ENCODE data around the gene PRRC2B.

- no peak for TF ChIP-seq ZNF274 (IDR thresholded peaks at IDR 0.05; ENCODE audit: low read depth, low read length)
- TF ChIP-seq EGR1 (IDR thresholded peaks at IDR 0.05; ENCODE audit: low read depth) = no peak
- no peak for TF ChIP-seq EZH2phosphoT487 (IDR thresholded peaks at IDR 0.05; ENCODE audit: borderline replicate concordance)
- no peak for TF ChIP-seq POLR2AphosphoS5 (IDR thresholded peaks at IDR 0.05; ENCODE audit: low read depth, low read length)
- TF ChIP-seq CTCF (IDR thresholded peaks at IDR 0.05 in 2 of 3, conservative IDR thresholded peaks at IDR 0.05 in 1 of 3; ENCODE audit: borderline replicate concordance in 1 of 3, insufficient read depth in 1 of 3, low read depth in 2 of 3, low read length in 2 of 3) = no peak
- no peak for TF ChIP-seq YY1 (IDR thresholded peaks at IDR 0.05; ENCODE audit: extremely low read depth, insufficient replicate concordance, low read depth, low read length)
- no peak for TF ChIP-seq POLR2A (IDR thresholded peaks at IDR 0.05; ENCODE audit: borderline replicate concordance, extremely low read depth, insufficient read depth, insufficient read length)
- no peak for TF ChIP-seq RAD21 (IDR thresholded peaks at IDR 0.05; ENCODE audit: low read depth)
- TF ChIP-seq CEBPB (IDR thresholded peaks at IDR 0.05; ENCODE audit: low read depth) = no peak
- TF ChIP-seq EZH2 (IDR thresholded peaks at IDR 0.05) = no peak
- no peak for TF ChIP-seq SIN3A (IDR thresholded peaks at IDR 0.05; ENCODE audit: low read depth)
These were observed 101.9 kb downstream of the PRRC2B start for GRCh38 chr9:131495785-131496184.

All from HCT116 (cell line).